ENCODE results near the gene EFHB.
"Not testable (repeated sequence)": the region's sequence is repeated elsewhere in the genome, so short reads cannot be mapped to it uniquely, and the experiment has no call there.

- TF ChIP-seq CTCF, POLR2A (IDR thresholded peaks at IDR 0.05): not testable (repeated sequence)
These were observed 34.2 kb downstream of the EFHB start for GRCh38 chr3:19899833-19900232.

All from heart left ventricle (tissue), 13 donors.